Fibroblast of pulmonary artery (primary cell): Measurements from ENCODE around the gene CELA2A.
"Not testable (repeated sequence)": the region's sequence is repeated elsewhere in the genome, so short reads cannot be mapped to it uniquely, and the experiment has no call there.

Experiments used
- DNase-seq: peaks from one replicate; pipeline ENCODE4 v3.0.0-alpha.2; 2010; ENCODE audit warnings: low read depth
- H3K4me3 ChIP-seq: replicated peaks from 2 replicates; pipeline ENCODE4 v1.5.1; 2011; ENCODE audit warnings: low read depth, mild to moderate bottlenecking, control low read depth, low read length, moderate library complexity
- CTCF ChIP-seq: IDR thresholded peaks from 2 replicates; pipeline ENCODE4 v1.5.1; 2011; ENCODE audit warnings: mild to moderate bottlenecking, control low read depth, low read length, inconsistent platforms; ENCODE audit errors: missing control alignments

The CELA2A gene

GRCh38 chr1:15472587-15472986 lies 16.1 kb downstream of the CELA2A start:
- no peak for DNase-seq
- no peak overlapping the region for H3K4me3 ChIP-seq
- TF ChIP-seq CTCF = no peak

DNA sequence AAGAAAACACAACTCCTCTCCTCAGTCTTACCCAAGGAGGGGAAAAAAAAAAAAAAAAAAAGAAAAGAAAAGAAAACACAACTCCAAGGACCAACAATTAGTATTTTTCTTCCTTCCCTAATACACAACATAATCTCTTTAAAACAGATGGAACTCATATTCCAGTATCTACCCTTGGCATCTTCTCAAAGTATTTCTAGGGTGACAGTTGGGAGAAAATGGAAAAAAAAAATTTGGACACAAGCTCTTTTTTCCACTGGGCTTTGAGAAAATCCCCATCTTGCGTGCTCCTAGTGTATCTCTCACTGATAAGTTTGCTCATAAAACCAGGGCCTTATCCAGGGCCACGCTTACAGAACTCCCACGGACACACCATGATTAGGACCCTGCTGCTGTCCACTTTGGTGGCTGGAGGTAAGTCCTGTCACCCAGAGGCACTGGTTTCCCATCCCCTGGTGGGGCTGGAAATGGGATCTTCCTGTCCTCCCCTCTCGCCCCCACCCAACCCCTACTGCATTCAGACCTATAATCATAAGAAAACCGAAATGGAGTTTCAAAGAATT lies 19.3 kb downstream of the CELA2A start, which contains the start of gene CELA2B:
Gene CELA2B, plus strand, starts transcription at position 353 of the 563 bp plus-strand sequence. Its CDS starts 22 bp downstream, at position 375.
- DNase-seq = no peak
- no peak for TF ChIP-seq CTCF

DNA sequence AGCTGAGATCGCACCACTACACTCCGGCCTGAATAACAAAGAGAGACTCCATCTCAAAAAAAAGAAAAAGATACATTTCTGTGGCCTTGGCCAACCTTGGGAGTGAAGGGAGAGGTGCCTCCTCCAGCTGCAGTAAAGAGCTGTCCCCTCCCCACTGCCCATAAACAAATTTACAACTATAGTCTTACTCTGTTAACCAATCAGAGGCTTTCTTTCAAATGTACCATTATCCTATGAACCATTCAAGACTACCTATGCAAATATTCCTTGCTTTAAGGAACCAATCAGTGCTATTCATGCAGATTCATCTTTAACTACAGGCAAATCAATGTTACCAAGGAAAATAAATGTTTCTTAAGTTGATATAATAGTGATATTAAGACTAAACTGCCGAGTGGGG lies 20.4 kb downstream of the CELA2A start:
- DNase-seq = no peak
- no peak overlapping the region for H3K4me3 ChIP-seq
- no peak for TF ChIP-seq CTCF

More for the DNA sequence above, 19.3 kb downstream of the CELA2A start, which contains the start of gene CELA2B:
- H3K4me3 ChIP-seq = no peak within 1 kb of the TSS

DNA sequence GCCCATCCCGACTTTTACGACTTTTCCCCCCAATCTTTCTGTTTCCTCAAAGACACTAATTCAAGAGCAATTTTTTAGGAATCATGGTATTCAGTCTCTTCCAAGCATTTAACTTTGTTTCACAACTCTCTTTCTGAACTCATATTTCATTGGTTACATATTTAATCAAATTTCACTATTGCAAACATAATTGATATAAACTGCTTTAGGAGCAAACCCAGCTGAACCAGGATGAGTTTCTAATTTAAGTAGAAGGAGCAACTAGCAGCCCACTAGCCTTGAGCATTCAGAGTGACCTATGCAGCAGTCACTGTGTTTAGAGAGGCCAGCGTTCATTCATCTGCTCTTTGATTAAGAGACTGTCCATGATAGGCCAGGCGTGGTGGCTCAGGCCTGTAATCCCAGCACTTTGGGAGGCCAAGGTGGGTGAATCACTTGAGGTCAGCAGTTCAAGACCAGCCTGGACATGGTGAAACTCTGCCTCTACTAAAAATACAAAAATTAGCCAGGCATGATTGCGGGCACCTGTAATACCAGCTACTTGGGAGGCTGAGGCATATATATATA lies 21.2 kb downstream of the CELA2A start:
- TF ChIP-seq CTCF = no peak
- DNase-seq = no peak
- H3K4me3 ChIP-seq = no peak overlapping the region

- DNase-seq = no peak
- no peak overlapping the region for H3K4me3 ChIP-seq
- no peak for TF ChIP-seq CTCF
Measured at GRCh38 chr1:15479654-15480347, 23.3 kb downstream of the CELA2A start.

DNA sequence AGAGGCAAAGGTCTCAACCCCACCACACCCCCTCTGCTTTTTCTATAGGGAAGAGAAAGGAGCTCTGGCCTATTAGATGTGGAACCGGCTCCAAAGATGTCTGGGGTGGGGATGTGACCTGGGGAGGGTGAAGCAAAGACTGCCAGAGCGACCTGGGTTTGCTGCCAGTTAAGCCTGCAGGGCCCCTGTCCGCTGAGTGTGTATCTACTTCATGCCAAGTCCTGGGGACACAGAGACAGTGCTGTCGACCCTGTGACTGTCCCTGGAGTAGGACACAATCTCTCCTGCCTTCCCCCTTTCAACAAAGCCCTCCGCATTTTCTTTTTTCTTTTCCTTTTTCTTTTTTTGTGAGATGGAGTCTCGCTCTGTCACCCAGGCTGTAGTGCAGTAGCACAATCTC lies 25.9 kb downstream of the CELA2A start:
- not testable (repeated sequence) for DNase-seq

DNA sequence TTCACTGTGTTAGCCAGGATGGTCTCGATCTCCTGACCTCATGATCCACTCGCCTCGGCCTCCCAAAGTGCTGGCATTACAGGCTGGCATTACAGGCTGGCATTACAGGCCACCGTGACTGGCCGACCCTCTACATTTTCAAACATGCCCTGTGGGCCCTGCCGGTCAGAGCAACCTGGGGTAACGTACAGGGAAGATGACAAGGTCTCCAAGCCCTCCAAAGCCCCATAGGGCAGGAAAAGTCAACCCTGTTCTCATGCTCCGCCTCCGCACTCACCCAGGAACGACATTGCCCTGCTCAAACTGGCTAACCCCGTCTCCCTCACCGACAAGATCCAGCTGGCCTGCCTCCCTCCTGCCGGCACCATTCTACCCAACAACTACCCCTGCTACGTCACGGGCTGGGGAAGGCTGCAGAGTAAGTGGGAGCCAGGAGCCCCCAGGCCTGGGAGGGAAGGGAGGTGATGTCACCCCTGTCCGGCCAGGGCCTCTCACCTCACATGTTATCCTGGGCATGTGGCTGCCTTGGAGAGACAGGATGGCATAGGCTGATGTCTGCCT lies 26.5 kb downstream of the CELA2A start:
- DNase-seq, H3K4me3 ChIP-seq: not testable (repeated sequence)

More for the DNA sequence above, 25.9 kb downstream of the CELA2A start:
- H3K4me3 ChIP-seq = not testable (repeated sequence)
